Fibroblast of skin of abdomen (primary cell): ENCODE data around the gene CUL7. TPM values are rescaled to one million over a fixed set of nuclear protein-coding genes. Genes with fewer than 3 reads are reported as not detected.

Experiments
- DNase-seq: peaks from one replicate; pipeline ENCODE4 v3.0.0-alpha.2; 2013
- polyA plus RNA-seq, 2 experiments: library from polyadenylated mRNA; unstranded; fragments of 120-200 nt; gene quantifications; one replicate each; pipeline ENCODE4 v1.2.1, GENCODE V29; 2013; ENCODE audit not compliant: insufficient read length in 2 of 2

Gene CUL7
- polyA plus RNA-seq (2013, experiment 1 of 2; ENCODE audit: insufficient read length): 41.0 TPM
- polyA plus RNA-seq (2013, experiment 2 of 2; ENCODE audit: insufficient read length): 42.8 TPM

DNA sequence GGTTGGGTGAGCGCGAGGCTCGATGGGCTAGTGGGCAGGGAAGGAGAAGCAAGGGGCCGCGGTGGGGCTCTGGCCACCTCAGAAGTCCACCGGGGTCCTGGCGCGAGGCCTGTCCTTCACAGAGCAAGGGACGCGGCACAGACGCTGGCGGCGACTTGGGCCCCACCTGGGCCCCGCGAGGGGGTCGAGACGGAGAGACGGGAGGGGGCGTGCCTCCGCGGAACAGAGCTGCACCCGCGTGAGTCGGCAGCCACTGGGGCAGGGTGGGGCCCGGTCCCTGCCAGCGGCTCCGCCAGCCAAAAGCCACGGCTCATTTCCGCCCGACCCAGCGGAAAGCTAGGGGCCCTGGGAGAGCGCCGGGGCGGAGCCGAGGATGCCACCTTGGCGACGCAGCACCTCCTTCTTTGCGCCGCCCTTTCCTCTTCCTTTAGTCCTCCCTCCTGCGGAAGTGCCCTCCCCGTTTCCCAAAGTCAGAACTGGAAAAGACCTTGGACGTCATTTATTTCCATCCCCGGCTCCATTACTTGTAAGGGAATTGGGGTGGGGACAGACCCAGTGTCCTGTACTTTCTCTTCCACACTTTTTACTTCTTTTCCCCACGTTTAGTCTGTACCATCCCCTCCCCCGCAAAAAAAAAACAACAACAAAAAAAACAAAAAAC lies at the start of gene CUL7:
Gene CUL7 (minus strand): TSS at position 307 of the 661 bp plus-strand sequence. CDS start 1,063 bp downstream, outside the sequence.
- peak; percentile 96 for DNase-seq

- no peak for DNase-seq
Observed at GRCh38 chr6:43101497-43101896, 47.8 kb upstream of the CUL7 start.

DNA sequence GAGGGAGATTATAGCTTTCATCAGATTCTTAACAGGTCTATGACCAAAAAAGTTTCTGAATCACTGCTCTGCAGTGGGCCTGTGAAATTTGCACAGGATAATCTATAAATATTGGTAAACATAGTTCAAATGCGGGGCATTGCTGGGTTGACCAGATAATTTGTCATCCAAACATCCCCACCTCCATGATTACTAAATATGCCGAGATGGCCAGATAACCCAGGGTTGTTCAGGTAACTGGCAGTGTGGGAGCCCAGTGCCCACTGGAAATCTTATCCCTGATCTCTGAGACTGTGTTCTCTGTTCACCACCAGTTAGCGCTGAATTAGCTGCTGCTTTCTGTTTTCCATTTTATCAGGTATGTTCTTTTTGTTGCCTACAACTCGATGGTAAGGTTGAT lies 43.9 kb upstream of the CUL7 start:
- DNase-seq: no peak

- DNase-seq: no peak
Observed at GRCh38 chr6:43097098-43097489, 43.4 kb upstream of the CUL7 start.

DNA sequence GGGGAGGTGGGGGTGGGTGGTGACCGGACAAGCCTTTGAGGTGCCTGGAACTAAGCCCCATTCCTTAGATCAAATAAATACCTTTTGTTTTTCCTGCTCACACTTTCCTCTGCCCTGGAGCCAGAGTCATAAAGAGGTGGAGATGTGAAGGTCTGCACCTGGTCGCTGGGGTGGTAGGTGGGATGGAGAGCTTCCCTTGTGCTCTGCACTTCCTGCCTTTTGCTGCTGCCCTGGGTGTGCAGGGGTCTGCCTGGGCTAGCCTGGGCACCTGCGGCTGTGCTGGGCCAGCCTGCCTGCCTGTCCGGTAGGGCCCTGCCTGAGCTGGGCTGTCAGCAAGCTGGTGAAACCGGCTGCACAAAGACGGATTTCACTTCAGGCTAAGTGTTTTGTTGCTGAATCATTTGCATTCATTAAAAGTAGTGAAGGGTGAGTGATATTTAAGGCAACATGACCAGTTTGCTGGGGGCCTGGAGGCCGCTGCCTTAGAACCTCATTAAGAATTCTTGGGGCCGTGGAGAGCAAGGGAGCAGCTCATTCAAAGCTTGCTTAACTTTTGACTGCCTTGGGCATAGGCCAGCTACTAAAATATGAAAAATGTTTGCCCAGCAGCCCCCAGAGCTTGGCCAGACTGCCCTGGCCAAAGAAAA lies 42.9 kb upstream of the CUL7 start:
- DNase-seq: peak; percentile 89

DNA sequence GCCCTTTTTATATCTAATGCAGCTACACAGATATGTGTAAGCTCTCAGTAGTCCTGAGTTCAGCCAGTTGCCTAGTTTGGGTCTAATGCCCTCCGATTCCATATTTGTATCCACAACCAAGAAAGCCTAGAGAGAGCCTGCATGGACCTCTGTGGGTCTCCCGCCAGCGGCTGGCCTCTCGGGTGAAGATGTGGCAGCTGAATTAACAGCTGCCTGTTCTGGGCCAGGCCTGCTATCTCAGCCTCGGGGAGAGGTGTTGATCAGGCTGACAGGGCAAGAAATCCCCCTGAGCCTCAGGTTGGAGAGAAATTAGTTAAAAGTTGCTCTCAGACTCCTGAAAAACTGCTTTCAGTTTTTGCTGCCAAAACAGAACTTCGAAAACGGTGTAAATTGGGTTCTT lies 42.3 kb upstream of the CUL7 start:
- no peak for DNase-seq

DNA sequence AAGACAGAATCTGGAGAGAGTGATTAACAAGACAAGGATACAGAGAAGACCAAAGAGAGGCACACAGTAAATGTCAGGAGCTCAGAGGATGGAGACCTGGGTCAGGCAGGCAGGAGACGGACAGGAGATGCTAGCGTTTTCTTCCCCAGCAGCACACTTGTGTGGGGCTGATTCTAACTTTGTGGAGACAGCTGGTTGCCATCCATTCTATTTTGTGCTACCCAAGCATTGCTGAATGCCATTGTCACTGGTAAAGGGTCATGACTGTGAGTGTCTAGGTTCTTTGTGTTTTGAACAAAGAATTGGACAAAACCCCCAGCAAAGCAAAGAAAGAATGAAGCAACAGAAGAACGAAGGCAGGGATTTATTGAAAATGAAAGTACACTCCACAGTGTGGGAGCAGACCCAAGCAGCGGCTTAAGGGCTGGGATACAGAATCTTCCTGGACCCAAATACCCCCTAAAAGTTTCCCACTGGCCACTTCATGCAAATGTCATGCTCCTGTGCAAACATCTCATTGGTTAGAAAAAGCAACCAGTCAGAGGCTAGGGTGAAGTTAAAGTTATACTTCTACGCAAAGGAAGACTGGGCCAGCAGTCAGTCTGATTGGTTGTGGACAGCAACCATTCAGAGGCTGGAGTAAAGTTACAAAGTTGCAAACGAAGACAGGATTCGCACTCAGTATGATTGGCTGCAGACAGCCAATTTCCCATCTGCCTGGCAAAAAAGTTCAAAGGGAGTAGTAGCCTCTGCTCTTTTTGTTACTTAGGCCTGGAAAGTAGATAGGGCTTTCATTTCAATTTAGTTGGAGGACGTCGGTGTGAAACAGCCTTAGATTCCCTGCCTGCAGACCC lies 40.0 kb upstream of the CUL7 start:
- peak; percentile 85 for DNase-seq

DNA sequence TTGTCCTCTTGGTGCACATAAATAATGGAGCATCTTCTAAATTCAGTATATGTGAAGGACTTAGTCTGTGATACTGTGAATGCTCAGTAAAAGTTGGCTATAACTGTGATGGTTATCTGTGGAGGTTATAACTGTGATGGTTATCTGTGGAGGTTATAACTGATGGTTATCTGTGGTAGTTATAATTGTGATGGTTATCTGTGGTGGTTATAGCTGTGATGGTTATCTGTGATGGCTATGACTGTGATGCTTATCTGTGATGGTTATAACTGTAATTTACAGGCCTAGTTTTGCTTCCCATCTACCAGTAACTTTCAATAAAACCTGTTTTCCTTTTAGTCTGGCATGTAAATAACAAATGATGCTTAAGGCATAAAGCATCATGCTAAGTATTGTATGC lies 39.0 kb upstream of the CUL7 start:
- no peak for DNase-seq

GRCh38 chr6:43091436-43091991 lies 37.9 kb upstream of the CUL7 start:
- no peak for DNase-seq

GRCh38 chr6:43091020-43091419 lies 37.4 kb upstream of the CUL7 start:
- DNase-seq: no peak

DNA sequence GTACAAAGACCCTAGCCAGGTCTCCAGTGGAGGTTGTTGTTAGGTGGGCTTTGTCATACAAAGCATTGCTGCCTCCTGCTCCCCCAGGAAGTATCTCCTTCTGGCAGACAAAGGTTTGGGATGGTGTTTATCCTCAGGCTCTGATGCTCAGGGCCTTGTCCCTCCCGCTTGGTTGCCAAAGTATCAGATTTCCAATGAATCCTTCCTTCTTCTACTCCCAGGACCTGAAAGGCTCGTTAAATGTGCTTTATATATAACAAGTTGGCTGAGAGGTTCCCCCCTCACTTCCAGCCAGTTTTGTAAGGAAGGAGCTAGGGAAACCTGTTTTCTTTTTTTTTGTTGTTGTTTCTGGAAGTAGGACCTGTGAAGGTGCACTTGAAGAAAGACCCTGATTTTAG lies 36.9 kb upstream of the CUL7 start:
- DNase-seq: no peak

DNA sequence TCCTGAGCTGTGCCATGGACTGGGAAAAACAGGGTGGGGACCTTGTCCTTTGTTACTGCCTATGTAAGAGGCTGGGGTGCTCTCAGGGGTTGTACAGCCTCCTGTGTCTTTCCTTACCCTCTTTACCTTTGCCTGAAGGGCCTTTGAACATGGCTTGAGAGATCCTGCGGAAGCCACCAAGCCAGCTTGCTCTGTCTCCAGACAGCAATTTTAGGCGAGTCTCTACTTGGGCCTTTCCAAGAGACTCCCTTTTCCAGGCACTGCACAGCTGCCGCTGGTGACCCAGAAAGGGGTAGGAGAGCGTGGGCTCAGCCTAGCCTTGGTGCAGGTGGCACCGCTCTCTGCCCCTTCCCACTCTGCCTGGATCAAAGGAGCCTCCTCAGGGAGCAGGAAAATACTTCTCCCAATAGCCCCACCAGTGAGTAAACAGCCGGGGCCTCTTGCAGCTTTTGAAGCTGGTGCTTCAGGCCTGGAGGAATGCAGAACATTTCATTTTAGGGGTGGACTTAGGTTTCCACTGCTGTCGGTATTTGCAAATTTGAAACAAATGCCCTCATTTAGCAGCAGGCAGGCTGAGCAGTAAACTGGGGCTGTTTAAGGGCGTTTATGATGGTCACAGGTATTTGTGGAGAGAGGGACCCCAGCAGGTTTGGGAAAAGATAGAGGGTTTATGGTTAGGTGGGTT lies 36.4 kb upstream of the CUL7 start:
- peak; percentile 55 for DNase-seq

DNA sequence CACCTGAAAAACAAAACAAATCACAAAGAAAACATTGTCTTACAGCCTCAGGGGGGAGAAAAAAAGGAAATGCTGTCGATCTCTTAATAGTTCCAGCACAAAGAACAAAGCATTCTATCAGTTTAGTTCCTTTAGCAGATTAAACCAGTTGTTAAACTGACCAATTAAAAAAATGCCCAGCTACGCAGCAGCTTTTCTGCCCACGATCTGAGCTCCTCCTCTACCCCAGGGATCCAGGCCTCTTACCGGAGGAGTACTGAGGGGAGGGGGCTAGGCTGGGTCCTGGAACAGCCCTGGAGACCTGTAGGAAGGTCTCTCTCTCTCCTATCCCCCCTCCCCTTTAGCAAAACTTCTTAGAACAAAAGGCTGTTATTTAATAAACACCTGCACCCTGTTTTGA lies 35.8 kb upstream of the CUL7 start:
- DNase-seq: no peak

GRCh38 chr6:43088654-43089056 lies 35.0 kb upstream of the CUL7 start:
- DNase-seq: no peak

DNA sequence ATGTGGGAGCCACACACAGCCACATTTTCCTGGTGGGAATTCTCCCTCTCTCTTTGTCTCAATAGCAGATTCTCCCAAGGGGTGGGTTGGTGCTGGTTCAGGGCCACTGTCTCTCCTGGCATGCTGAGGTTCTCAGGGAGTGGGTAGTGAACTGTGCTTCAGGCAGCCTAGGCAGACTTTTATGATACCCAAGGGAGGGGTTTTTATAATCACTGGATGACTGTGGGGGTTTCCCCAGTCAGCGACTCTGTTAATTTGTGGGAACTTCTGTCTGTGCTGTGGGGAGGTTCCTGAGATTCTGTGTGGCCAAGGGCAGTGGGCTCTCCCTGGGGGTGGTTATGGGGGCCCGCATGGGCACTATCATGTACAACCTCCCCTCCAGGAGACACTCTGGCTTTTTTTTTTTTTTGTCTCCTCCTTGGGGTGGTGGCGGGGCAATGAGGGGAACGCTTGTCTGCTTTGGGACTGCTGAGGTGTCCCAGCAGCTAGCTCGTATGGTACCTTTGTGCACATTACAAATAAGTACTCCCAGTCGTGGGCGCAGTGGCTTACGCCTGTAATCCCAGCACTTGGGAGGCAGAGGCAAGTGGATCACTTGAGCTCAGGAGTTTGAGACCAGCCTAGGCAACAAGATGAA lies 32.5 kb upstream of the CUL7 start:
- no peak for DNase-seq

DNA sequence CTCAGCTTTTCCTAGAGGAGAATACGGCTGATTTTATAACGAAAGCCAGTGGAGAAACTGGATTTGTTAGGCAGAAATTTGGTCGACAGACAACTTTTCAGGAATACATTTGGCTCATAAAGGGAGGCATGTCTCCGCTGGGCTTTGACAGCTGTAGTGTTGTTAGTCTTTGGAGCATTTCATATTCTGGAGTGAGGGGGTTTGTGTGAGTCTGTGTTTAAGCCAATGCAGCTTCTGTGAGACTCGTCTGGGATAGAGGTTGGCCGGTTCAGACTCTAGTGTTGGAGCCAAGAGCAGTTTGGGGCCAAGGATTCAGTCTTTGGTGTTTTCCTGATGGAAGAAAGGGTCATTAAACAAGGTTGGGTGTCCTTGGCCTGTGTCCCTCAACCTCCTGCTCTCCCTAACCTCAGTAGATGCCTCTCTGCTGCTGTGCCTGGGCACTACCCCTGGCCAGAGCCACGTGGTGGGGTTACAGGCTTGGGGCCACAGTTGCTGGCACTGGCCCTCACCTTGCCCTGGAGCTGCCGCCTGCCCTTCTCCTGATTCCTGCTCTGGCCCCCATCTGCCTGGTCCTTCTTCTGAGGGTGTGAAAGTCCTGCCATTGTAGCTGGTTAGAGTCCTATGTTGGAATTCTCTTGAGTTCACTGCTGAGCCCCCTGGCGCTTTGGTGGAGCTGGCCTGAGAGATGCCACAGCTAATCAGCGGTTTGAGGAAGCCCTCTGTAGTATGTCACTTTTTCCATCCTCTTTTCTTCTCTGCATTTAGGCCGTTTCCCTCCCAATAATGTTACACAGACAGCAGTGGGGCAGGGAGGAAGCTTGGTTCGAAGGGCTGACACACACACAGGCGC lies 29.4 kb upstream of the CUL7 start:
- no peak for DNase-seq

GRCh38 chr6:43081922-43082321 lies 28.3 kb upstream of the CUL7 start:
- DNase-seq: peak; percentile 71

- DNase-seq: no peak
Observed at GRCh38 chr6:43081043-43081442, 27.4 kb upstream of the CUL7 start.

DNA sequence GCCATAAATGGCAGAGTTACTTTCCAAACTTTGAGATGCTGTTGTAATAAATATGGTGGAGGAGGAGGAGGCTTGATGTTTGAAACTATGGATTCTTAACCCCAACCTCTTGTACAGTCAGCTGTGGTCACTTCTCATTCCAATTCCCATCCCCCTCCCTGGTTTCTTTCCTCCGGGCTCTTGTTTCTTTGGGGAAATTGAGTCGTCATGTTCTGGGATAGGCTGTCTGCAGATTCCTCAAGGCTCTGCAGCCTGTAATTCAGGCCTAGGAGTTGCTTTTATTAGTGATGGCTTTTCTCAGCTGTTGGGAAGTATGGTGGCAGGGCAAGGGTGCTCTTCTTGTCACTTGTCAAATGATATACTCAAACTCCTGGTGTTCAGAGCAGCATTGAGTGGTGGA lies 25.0 kb upstream of the CUL7 start:
- DNase-seq: peak; percentile 95

GRCh38 chr6:43077981-43078511 lies 24.4 kb upstream of the CUL7 start:
- DNase-seq: peak; percentile 89

GRCh38 chr6:43077333-43077809 lies 23.7 kb upstream of the CUL7 start:
- DNase-seq: no peak
